C4-2B (cell line): ENCODE measurements around the gene C9orf78.

ENCODE experiments used
- ZFX ChIP-seq: fragments of 450-650 bp; IDR thresholded peaks from 2 replicates; pipeline ENCODE4 v1.6.1; 2017
- TF ChIP-seq, protein P1 (sequence below): fragments of 450-650 bp; conservative IDR thresholded peaks from 2 replicates; pipeline ENCODE4 v1.5.1; 2017; ENCODE audit warnings: mild to moderate bottlenecking

DNA sequence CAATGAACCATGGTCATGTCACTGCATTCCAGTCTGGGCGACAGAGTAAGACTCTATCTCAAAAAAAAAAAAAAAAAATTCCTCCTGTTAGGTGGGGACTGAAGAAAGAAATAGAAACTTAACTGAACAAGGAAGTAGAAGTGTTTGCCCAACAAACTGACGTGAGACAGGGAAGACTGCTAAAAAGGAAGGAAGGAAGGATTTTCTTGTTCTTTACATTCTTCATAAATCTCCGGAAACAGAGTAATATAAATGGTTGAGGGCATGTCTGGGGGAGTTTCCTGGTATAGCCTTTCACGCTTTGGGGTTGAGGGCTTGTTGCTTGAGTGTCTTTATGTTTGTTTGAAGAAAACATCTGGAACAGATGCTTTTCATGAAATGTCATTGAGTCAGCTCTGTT, 29.0 kb downstream of the C9orf78 start:
- TF ChIP-seq, protein P1, sequence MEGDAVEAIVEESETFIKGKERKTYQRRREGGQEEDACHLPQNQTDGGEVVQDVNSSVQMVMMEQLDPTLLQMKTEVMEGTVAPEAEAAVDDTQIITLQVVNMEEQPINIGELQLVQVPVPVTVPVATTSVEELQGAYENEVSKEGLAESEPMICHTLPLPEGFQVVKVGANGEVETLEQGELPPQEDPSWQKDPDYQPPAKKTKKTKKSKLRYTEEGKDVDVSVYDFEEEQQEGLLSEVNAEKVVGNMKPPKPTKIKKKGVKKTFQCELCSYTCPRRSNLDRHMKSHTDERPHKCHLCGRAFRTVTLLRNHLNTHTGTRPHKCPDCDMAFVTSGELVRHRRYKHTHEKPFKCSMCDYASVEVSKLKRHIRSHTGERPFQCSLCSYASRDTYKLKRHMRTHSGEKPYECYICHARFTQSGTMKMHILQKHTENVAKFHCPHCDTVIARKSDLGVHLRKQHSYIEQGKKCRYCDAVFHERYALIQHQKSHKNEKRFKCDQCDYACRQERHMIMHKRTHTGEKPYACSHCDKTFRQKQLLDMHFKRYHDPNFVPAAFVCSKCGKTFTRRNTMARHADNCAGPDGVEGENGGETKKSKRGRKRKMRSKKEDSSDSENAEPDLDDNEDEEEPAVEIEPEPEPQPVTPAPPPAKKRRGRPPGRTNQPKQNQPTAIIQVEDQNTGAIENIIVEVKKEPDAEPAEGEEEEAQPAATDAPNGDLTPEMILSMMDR, result no peak
- TF ChIP-seq ZFX, result no peak
